DND-41 (cell line): Measurements from ENCODE around the gene POLR2M.

Experiments used
- EZH2 ChIP-seq: IDR thresholded peaks from 3 replicates; pipeline ENCODE4 v1.6.1; 2012; ENCODE audit warnings: borderline replicate concordance, low read depth, mild to moderate bottlenecking, moderate library complexity, low read length, inconsistent platforms; ENCODE audit not compliant: severe bottlenecking
- TF ChIP-seq, protein P1 (sequence below): IDR thresholded peaks from 2 replicates; pipeline ENCODE4 v1.5.1; 2012; ENCODE audit warnings: borderline replicate concordance, low read length, moderate library complexity, mild to moderate bottlenecking; ENCODE audit not compliant: poor library complexity, severe bottlenecking; ENCODE audit errors: extremely low read depth

DNA sequence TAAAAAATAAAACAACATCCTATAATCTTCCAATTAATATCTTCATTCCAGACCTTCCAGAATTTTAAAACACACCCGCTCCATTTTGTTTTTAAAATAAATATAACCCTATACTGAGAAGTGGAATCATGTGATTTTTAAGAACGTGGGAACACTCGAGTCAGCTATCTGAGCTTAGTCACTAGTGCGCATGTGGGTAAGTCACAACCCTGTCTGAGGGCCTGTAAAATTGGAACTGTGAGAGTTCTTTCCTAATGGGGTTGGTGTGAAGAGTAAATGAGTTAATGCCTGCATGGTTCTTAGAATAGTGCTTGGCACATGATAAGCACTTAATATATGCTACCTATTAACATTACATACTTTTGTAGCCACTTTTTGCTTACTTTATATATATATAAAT is 19.9 kb upstream of the POLR2M start:
- TF ChIP-seq, protein P1, sequence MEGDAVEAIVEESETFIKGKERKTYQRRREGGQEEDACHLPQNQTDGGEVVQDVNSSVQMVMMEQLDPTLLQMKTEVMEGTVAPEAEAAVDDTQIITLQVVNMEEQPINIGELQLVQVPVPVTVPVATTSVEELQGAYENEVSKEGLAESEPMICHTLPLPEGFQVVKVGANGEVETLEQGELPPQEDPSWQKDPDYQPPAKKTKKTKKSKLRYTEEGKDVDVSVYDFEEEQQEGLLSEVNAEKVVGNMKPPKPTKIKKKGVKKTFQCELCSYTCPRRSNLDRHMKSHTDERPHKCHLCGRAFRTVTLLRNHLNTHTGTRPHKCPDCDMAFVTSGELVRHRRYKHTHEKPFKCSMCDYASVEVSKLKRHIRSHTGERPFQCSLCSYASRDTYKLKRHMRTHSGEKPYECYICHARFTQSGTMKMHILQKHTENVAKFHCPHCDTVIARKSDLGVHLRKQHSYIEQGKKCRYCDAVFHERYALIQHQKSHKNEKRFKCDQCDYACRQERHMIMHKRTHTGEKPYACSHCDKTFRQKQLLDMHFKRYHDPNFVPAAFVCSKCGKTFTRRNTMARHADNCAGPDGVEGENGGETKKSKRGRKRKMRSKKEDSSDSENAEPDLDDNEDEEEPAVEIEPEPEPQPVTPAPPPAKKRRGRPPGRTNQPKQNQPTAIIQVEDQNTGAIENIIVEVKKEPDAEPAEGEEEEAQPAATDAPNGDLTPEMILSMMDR: no peak
- no peak for TF ChIP-seq EZH2
